Subcutaneous adipose tissue (tissue), 4 donors: Measurements from ENCODE around the gene CNOT8. TPM values are rescaled to one million over a fixed set of nuclear protein-coding genes. Genes with fewer than 3 reads are reported as not detected.

Source experiments
- total RNA-seq, 4 donors: library from RNA; depleted of rRNA; stranded (reverse); fragments of >200 nt; gene quantifications; one replicate each; pipeline ENCODE4 v1.1.0, GENCODE V29; 2016
- TF ChIP-seq, protein P1 (sequence below): fragments of 450-650 bp; IDR thresholded peaks from one replicate; pipeline ENCODE4 v1.5.1; 2016; ENCODE audit warnings: low read depth, mild to moderate bottlenecking, control low read depth, antibody characterized with exemption, moderate library complexity

Gene CNOT8
- total RNA-seq, 4 donors from 2014 or later = 101 to 139 (median 125) TPM

DNA sequence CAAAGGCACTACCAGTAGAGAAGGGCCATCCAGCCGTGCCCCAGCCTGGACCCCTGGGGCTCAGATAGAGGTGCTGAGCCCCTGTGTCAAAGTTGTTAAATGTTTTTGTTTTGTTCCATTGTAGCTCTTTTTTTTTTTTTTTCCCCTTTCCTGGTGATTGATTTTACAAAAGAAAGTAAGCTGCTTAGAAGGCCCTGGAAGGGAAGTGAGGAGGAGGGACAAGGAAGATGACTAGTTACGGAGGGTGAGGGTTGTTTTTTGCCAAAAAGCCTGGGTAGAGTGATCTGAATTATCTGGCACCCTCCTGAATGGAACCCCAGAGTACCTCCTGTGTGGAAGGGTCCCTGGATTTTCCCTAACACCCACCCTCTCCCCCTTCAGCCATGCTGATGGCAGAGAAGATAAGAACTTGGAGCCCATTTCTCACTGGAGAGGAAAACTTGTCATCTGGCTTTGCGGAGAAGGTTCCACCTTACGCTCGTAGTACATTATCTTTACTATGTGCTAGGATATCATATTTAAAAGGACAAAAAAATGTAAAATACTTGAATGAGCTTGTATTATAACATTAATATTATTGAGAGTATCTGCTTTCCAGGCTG, 41.4 kb upstream of the CNOT8 start:
- TF ChIP-seq, protein P1, sequence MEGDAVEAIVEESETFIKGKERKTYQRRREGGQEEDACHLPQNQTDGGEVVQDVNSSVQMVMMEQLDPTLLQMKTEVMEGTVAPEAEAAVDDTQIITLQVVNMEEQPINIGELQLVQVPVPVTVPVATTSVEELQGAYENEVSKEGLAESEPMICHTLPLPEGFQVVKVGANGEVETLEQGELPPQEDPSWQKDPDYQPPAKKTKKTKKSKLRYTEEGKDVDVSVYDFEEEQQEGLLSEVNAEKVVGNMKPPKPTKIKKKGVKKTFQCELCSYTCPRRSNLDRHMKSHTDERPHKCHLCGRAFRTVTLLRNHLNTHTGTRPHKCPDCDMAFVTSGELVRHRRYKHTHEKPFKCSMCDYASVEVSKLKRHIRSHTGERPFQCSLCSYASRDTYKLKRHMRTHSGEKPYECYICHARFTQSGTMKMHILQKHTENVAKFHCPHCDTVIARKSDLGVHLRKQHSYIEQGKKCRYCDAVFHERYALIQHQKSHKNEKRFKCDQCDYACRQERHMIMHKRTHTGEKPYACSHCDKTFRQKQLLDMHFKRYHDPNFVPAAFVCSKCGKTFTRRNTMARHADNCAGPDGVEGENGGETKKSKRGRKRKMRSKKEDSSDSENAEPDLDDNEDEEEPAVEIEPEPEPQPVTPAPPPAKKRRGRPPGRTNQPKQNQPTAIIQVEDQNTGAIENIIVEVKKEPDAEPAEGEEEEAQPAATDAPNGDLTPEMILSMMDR = no peak

DNA sequence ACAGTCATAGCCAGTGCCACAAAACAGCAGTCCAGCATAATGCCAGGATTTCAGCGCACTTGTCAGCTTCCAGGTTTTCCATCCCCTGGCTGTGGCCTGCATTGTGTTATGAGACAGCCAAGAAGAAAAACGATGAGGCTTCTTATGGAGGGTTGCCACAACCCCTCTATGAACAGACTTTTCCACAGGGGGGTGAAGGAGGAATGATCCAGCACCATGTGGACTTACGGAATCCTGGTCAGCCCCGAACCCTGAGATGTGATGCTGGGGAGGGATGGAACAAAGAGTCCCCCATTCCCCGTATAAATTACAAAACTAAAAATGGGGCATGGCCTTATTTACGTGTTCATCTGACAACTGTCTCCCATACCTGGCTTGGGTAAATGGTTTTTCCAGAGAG, 40.6 kb upstream of the CNOT8 start:
- TF ChIP-seq, protein P1 = no peak

DNA sequence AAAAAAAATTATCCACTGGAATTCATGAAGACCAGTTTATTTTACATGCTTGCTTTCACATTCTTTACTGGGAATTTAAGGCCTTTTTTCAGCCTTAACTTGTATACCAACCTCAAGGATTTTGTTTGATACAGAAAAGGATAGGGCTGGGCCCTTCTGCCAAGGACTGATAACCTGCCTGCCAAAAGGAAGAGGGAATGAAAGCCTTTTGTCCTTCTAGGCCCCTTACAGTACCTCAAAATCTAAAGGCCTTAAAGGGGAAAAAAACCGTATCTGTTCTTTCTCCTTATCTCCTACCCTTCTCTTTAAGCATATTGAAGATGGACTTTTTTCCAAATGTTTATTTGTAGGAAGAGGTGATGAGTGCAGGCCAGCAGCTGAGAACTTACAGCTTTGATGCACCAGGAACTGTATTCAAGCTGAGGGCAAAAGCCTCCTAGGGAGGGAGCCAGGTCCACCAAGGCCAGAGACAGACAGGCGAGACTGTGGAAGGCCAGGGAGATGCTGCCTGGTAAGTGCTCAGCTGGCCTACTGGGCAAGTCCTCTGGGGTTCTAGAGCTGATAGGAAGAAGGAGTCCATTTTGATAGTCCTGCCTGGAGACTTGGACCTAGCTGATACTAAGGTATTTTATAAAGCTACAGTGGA, 39.8 kb upstream of the CNOT8 start:
- TF ChIP-seq, protein P1 = no peak

DNA sequence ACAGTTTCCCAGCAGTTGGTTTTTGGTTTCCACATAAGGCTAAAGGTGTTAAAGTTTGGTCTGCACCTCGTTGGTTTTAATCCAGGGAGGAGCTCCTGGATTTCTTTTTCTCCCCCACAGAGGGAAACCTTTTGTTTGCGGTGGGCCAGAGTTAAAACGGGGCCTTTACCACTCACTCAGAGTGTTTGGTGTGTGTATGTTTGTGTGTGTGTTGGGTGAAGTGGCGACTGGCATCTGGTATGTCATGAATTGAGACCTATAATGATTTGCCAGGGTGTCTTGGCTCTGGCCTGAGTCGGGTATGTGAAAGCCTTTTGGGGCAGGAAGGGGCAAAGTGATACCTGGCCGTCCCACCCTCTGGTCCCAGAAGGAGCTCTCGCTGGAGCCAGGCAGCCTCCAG, 38.9 kb upstream of the CNOT8 start:
- TF ChIP-seq, protein P1 = no peak

DNA sequence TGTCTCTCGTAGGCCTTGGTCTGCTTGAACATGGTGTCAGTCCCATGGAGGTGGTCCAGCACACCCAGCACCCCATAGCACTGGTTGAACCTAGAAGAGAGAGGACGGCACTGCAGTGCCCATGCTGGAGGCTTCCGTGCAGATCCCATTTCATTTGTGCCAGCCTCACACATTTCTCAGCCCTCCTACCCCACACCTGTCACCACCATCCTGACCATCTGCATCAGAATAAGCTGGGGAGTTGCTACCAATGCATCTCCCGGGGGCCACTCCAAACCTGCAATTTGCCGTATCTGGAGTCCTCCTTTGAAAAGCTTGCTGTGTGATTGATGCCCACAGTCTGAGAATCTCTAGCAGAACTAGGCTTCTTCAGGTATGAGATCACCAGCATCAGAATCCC, 38.0 kb upstream of the CNOT8 start:
- TF ChIP-seq, protein P1 = no peak

DNA sequence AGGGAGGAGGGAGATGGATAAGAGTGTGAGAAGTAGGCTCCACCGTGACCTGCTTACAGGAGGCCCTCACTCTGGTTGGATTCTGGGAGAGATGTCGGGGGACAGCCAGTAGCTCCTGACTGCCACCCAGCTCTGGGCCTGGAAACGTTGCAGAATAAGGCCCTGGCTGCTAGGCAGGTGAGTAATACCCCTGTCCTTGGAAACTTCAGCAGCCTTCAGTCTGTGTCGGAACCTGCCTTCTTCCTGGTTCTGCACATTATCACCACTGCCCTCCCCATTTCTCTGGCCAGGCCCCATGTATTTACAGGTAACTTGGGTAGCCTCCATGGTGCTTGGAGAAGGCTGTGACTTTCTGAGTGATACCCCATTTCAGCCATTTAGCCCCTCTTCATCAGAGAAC, 34.8 kb upstream of the CNOT8 start:
- TF ChIP-seq, protein P1 = no peak

DNA sequence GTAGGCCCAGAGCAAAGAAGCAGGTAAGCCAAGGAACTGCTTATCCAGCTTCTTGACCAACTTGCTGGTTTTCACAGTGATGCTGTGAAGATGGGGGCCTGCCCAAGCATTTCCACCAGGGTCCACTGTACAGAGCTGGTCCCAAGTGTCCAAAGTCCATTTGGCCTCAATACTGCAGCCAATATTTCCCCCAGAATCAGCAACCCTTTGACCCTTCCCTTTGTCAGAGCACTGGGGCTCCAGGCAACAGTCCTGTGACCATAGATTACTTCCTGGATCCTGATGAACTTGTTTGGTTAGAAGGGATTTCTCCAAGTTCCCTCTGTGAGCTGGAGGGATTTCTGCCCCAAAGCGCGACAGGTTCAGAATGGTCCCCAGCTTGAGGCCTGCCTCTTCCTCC, 34.4 kb upstream of the CNOT8 start:
- TF ChIP-seq, protein P1 = no peak
